ENCODE results near the gene FUOM.

Gene FUOM

DNA sequence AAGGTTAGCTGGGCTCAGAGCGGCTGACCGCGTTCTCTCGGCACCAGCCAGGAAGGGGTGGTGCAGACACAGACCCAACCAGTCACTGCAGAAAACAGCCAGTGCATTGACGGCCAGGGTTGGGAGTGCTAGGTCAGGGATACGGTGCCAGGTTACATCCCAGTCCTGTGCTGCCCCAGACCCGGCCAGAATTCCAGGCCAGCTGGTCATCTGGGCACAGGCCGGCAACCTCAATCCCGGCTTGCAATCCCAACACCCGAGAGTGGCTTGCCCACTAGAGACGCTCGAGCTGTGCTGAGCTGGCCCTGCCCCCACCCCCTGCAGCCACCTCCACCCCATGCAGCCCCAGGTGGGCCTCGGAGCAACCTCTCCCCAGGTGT is 6.9 kb downstream of the FUOM start:
- Histone ChIP-seq H3K9ac (ENCODE audit: low read depth in 1 of 2, low read length in 2 of 2) (no peak overlapping the region), H3K27ac (ENCODE audit: low read depth in 2 of 2, low read length in 2 of 2) (no peak overlapping the region), H3K9me3 (ENCODE audit: control insufficient read depth in 2 of 2, low read length in 2 of 2) (no peaks in the 10 kb centered on the region), H3K36me3 (ENCODE audit: control insufficient read depth in 2 of 2, insufficient read depth in 2 of 2, low read length in 2 of 2) (no peaks in the 10 kb centered on the region), H3K4me1 (ENCODE audit: control insufficient read depth in 2 of 2, insufficient read depth in 2 of 2, low read length in 2 of 2) (peaks cover 0 to 5% of the 10 kb centered on the region in 2 donors), H3K4me3 (ENCODE audit: low read length in 2 of 2) (no peak overlapping the region), H3K27me3 (ENCODE audit: control insufficient read depth in 2 of 2, insufficient read depth in 2 of 2, low read length in 2 of 2) (no peaks in the 10 kb centered on the region)

- H3K27me3 ChIP-seq (ENCODE audit: control insufficient read depth in 2 of 2, insufficient read depth in 2 of 2, low read length in 2 of 2) = no peaks in the 10 kb centered on the region
- H3K9ac ChIP-seq (ENCODE audit: low read depth in 1 of 2, low read length in 2 of 2) = no peak overlapping the region
- H3K9me3 ChIP-seq (ENCODE audit: control insufficient read depth in 2 of 2, low read length in 2 of 2) = no peaks in the 10 kb centered on the region
- H3K4me3 ChIP-seq (ENCODE audit: low read length in 2 of 2) = no peak overlapping the region
- peaks cover 0 to 5% of the 10 kb centered on the region in 2 donors for H3K4me1 ChIP-seq (ENCODE audit: control insufficient read depth in 2 of 2, insufficient read depth in 2 of 2, low read length in 2 of 2)
- no peaks in the 10 kb centered on the region for H3K36me3 ChIP-seq (ENCODE audit: control insufficient read depth in 2 of 2, insufficient read depth in 2 of 2, low read length in 2 of 2)
- H3K27ac ChIP-seq (ENCODE audit: low read depth in 2 of 2, low read length in 2 of 2) = no peak overlapping the region
These were observed 7.4 kb downstream of the FUOM start for GRCh38 chr10:133350283-133350949.

- no peaks in the 10 kb centered on the region for H3K9me3 ChIP-seq (ENCODE audit: control insufficient read depth in 2 of 2, low read length in 2 of 2)
- H3K27ac ChIP-seq (ENCODE audit: low read depth in 2 of 2, low read length in 2 of 2) = no peak overlapping the region
- no peak overlapping the region for H3K9ac ChIP-seq (ENCODE audit: low read depth in 1 of 2, low read length in 2 of 2)
- no peaks in the 10 kb centered on the region for H3K36me3 ChIP-seq (ENCODE audit: control insufficient read depth in 2 of 2, insufficient read depth in 2 of 2, low read length in 2 of 2)
- H3K4me1 ChIP-seq (ENCODE audit: control insufficient read depth in 2 of 2, insufficient read depth in 2 of 2, low read length in 2 of 2) = peaks cover 0 to 5% of the 10 kb centered on the region in 2 donors
- no peak overlapping the region for H3K4me3 ChIP-seq (ENCODE audit: low read length in 2 of 2)
- no peaks in the 10 kb centered on the region for H3K27me3 ChIP-seq (ENCODE audit: control insufficient read depth in 2 of 2, insufficient read depth in 2 of 2, low read length in 2 of 2)
These were observed 8.2 kb downstream of the FUOM start for GRCh38 chr10:133349577-133350011.

- no peak overlapping the region for H3K4me3 ChIP-seq (ENCODE audit: low read length in 2 of 2)
- H3K9ac ChIP-seq (ENCODE audit: low read depth in 1 of 2, low read length in 2 of 2) = no peak overlapping the region
- no peaks in the 10 kb centered on the region for H3K27me3 ChIP-seq (ENCODE audit: control insufficient read depth in 2 of 2, insufficient read depth in 2 of 2, low read length in 2 of 2)
- H3K36me3 ChIP-seq (ENCODE audit: control insufficient read depth in 2 of 2, insufficient read depth in 2 of 2, low read length in 2 of 2) = no peaks in the 10 kb centered on the region
- H3K9me3 ChIP-seq (ENCODE audit: control insufficient read depth in 2 of 2, low read length in 2 of 2) = no peaks in the 10 kb centered on the region
- H3K27ac ChIP-seq (ENCODE audit: low read depth in 2 of 2, low read length in 2 of 2) = no peak overlapping the region
- H3K4me1 ChIP-seq (ENCODE audit: control insufficient read depth in 2 of 2, insufficient read depth in 2 of 2, low read length in 2 of 2) = peaks cover 0 to 5% of the 10 kb centered on the region in 2 donors
These were observed 8.7 kb downstream of the FUOM start for GRCh38 chr10:133349160-133349568.

DNA sequence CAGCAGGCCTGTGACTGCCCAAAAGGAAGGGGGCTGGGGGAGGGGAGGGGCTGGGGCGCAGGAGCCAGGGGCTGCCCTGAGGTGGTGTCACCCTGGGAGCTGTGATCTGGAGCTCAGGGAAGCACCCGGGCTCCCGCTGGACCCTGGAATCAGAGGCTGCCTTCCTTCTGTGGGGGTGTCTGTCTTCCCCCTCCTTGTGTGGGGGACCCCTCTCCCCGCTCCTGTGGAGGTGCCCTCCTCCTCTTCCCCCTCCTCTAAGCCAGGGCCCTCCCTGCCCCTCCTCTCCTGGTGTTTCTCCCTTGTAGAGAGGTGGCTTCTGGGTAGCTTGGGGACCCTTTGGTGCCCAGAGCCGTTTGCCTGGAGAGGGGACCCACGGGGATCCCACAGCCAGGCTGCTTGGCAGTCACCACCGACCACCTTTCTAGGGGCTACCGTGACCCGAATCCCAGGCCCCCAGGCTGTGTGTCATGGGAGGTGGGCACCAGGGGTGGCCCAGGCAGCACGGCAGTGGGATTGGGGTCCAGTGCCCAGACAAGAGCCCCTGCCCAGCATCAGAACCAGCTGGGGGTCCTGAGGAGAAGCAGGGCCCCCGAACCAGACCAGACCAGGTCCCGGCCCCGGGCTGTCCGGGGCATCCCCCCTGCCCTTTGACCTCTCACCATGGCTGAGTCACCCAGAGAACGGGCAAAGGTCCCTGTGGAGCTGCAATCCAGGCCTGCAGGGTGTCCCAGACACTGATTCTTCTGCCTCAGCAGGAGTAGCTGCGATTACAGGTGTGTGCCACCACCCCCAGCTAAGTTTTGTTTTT is 9.9 kb downstream of the FUOM start:
- Histone ChIP-seq H3K9me3 (ENCODE audit: control insufficient read depth in 2 of 2, low read length in 2 of 2) (no peaks in the 10 kb centered on the region), H3K36me3 (ENCODE audit: control insufficient read depth in 2 of 2, insufficient read depth in 2 of 2, low read length in 2 of 2) (no peaks in the 10 kb centered on the region), H3K27me3 (ENCODE audit: control insufficient read depth in 2 of 2, insufficient read depth in 2 of 2, low read length in 2 of 2) (peaks cover 0 to 3% of the 10 kb centered on the region in 2 donors), H3K4me1 (ENCODE audit: control insufficient read depth in 2 of 2, insufficient read depth in 2 of 2, low read length in 2 of 2) (peaks cover 0 to 5% of the 10 kb centered on the region in 2 donors), H3K27ac (ENCODE audit: low read depth in 2 of 2, low read length in 2 of 2) (peak overlapping the region in 1 of 2 donors; percentile 63), H3K9ac (ENCODE audit: low read depth in 1 of 2, low read length in 2 of 2) (no peak overlapping the region), H3K4me3 (ENCODE audit: low read length in 2 of 2) (peak overlapping the region in 1 of 2 donors; percentile 43)

- H3K4me3 ChIP-seq (ENCODE audit: low read length in 2 of 2) = no peak overlapping the region
- peaks cover 0 to 5% of the 10 kb centered on the region in 2 donors for H3K4me1 ChIP-seq (ENCODE audit: control insufficient read depth in 2 of 2, insufficient read depth in 2 of 2, low read length in 2 of 2)
- no peaks in the 10 kb centered on the region for H3K36me3 ChIP-seq (ENCODE audit: control insufficient read depth in 2 of 2, insufficient read depth in 2 of 2, low read length in 2 of 2)
- peaks cover 0 to 3% of the 10 kb centered on the region in 2 donors for H3K27me3 ChIP-seq (ENCODE audit: control insufficient read depth in 2 of 2, insufficient read depth in 2 of 2, low read length in 2 of 2)
- no peaks in the 10 kb centered on the region for H3K9me3 ChIP-seq (ENCODE audit: control insufficient read depth in 2 of 2, low read length in 2 of 2)
- no peak overlapping the region for H3K9ac ChIP-seq (ENCODE audit: low read depth in 1 of 2, low read length in 2 of 2)
- H3K27ac ChIP-seq (ENCODE audit: low read depth in 2 of 2, low read length in 2 of 2) = no peak overlapping the region
These were observed 11.4 kb downstream of the FUOM start for GRCh38 chr10:133346413-133346812.

DNA sequence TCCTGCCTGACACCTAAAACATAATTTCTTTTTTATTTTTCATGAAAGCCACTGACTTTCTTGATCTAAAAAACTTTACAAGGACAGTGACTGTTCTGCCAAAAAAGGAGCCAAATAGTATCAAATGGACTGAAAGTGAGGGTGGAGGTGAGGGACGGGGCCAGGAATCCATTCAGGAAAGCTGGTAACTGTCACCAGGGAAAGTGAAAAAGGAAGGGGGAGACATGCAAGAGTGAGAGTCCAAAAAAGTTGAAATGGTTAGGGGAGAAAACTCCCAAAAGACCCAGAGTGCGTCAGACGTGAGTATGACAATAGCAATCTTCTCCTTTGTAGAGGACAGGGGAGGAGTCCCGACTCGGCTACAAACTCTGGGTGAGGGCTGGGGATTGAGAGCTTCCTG is 13.6 kb downstream of the FUOM start:
- Histone ChIP-seq H3K4me3 (ENCODE audit: low read length in 2 of 2) (no peak overlapping the region), H3K36me3 (ENCODE audit: control insufficient read depth in 2 of 2, insufficient read depth in 2 of 2, low read length in 2 of 2) (no peaks in the 10 kb centered on the region), H3K9ac (ENCODE audit: low read depth in 1 of 2, low read length in 2 of 2) (no peak overlapping the region), H3K4me1 (ENCODE audit: control insufficient read depth in 2 of 2, insufficient read depth in 2 of 2, low read length in 2 of 2) (peaks cover 0 to 5% of the 10 kb centered on the region in 2 donors), H3K27me3 (ENCODE audit: control insufficient read depth in 2 of 2, insufficient read depth in 2 of 2, low read length in 2 of 2) (peaks cover 6 to 8% of the 10 kb centered on the region in 2 donors), H3K27ac (ENCODE audit: low read depth in 2 of 2, low read length in 2 of 2) (no peak overlapping the region), H3K9me3 (ENCODE audit: control insufficient read depth in 2 of 2, low read length in 2 of 2) (no peaks in the 10 kb centered on the region)

- Histone ChIP-seq H3K9me3 (ENCODE audit: control insufficient read depth in 2 of 2, low read length in 2 of 2) (no peaks in the 10 kb centered on the region), H3K4me3 (ENCODE audit: low read length in 2 of 2) (no peak overlapping the region), H3K27ac (ENCODE audit: low read depth in 2 of 2, low read length in 2 of 2) (no peak overlapping the region), H3K9ac (ENCODE audit: low read depth in 1 of 2, low read length in 2 of 2) (no peak overlapping the region), H3K27me3 (ENCODE audit: control insufficient read depth in 2 of 2, insufficient read depth in 2 of 2, low read length in 2 of 2) (peaks cover 8 to 9% of the 10 kb centered on the region in 2 donors), H3K4me1 (ENCODE audit: control insufficient read depth in 2 of 2, insufficient read depth in 2 of 2, low read length in 2 of 2) (peaks cover 0 to 5% of the 10 kb centered on the region in 2 donors), H3K36me3 (ENCODE audit: control insufficient read depth in 2 of 2, insufficient read depth in 2 of 2, low read length in 2 of 2) (no peaks in the 10 kb centered on the region)
These were observed 14.3 kb downstream of the FUOM start for GRCh38 chr10:133343558-133343957.

DNA sequence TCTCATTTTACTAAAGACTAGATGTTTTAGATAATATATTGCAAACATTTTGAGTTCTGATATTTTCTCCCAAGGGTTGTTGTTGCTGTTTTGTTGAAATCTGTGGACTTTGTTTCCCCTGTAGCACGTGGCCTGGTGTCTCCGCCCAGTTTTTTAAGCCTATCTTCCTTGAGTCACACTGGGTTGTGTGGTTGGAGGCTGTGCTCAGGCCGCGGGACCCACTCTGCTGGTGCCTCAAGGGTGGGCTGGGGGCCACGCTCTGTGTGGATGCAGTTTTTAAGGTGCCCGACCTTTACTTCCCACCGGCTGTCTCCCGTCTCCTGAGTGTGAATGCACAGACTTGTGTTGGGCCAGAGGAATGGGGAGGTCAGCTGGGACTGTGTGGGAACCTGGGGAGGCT is 14.9 kb downstream of the FUOM start:
- H3K36me3 ChIP-seq (ENCODE audit: control insufficient read depth in 2 of 2, insufficient read depth in 2 of 2, low read length in 2 of 2) = no peaks in the 10 kb centered on the region
- H3K9me3 ChIP-seq (ENCODE audit: control insufficient read depth in 2 of 2, low read length in 2 of 2) = no peaks in the 10 kb centered on the region
- peaks cover 11 to 15% of the 10 kb centered on the region in 2 donors for H3K27me3 ChIP-seq (ENCODE audit: control insufficient read depth in 2 of 2, insufficient read depth in 2 of 2, low read length in 2 of 2)
- H3K4me3 ChIP-seq (ENCODE audit: low read length in 2 of 2) = no peak overlapping the region
- H3K4me1 ChIP-seq (ENCODE audit: control insufficient read depth in 2 of 2, insufficient read depth in 2 of 2, low read length in 2 of 2) = peaks cover 0 to 3% of the 10 kb centered on the region in 2 donors
- no peak overlapping the region for H3K27ac ChIP-seq (ENCODE audit: low read depth in 2 of 2, low read length in 2 of 2)
- no peak overlapping the region for H3K9ac ChIP-seq (ENCODE audit: low read depth in 1 of 2, low read length in 2 of 2)

- H3K27me3 ChIP-seq (ENCODE audit: control insufficient read depth in 2 of 2, insufficient read depth in 2 of 2, low read length in 2 of 2) = peaks cover 17 to 24% of the 10 kb centered on the region in 2 donors
- no peaks in the 10 kb centered on the region for H3K36me3 ChIP-seq (ENCODE audit: control insufficient read depth in 2 of 2, insufficient read depth in 2 of 2, low read length in 2 of 2)
- H3K4me3 ChIP-seq (ENCODE audit: low read length in 2 of 2) = no peak overlapping the region
- H3K4me1 ChIP-seq (ENCODE audit: control insufficient read depth in 2 of 2, insufficient read depth in 2 of 2, low read length in 2 of 2) = no peaks in the 10 kb centered on the region
- no peak overlapping the region for H3K27ac ChIP-seq (ENCODE audit: low read depth in 2 of 2, low read length in 2 of 2)
- H3K9ac ChIP-seq (ENCODE audit: low read depth in 1 of 2, low read length in 2 of 2) = no peak overlapping the region
- H3K9me3 ChIP-seq (ENCODE audit: control insufficient read depth in 2 of 2, low read length in 2 of 2) = no peaks in the 10 kb centered on the region
These were observed 15.8 kb downstream of the FUOM start for GRCh38 chr10:133341983-133342382.

All from mucosa of rectum (tissue), 2 donors.